BLaER1 (cell line): ENCODE data around the gene WNT8B.

Experiments
- H3K27ac ChIP-seq: shearing (Covaris generic); formaldehyde crosslinking; 2 replicates; pipeline ENCODE4 v1.8.1; 2022
- H3K27me3 ChIP-seq: shearing (Covaris generic); formaldehyde crosslinking; 2 replicates; pipeline ENCODE4 v1.8.1; 2022
- H3K36me3 ChIP-seq: shearing (Covaris generic); formaldehyde crosslinking; 2 replicates; pipeline ENCODE4 v1.8.1; 2022
- H3K4me1 ChIP-seq: shearing (Covaris generic); formaldehyde crosslinking; 2 replicates; pipeline ENCODE4 v1.8.1; 2022
- H3K4me2 ChIP-seq: shearing (Covaris generic); formaldehyde crosslinking; 2 replicates; pipeline ENCODE4 v1.8.1; 2022
- H3K4me3 ChIP-seq: shearing (Covaris generic); formaldehyde crosslinking; 2 replicates; pipeline ENCODE4 v1.8.1; 2022
- H3K9ac ChIP-seq: shearing (Covaris generic); formaldehyde crosslinking; 2 replicates; pipeline ENCODE4 v1.8.1; 2022
- H3K9me3 ChIP-seq: shearing (Covaris generic); formaldehyde crosslinking; 2 replicates; pipeline ENCODE4 v1.8.1; 2022
- H4K20me1 ChIP-seq: shearing (Covaris generic); formaldehyde crosslinking; 2 replicates; pipeline ENCODE4 v1.8.1; 2022
- Cebpa-rat ChIP-seq: shearing (Covaris generic); IDR thresholded peaks from 2 replicates; pipeline ENCODE4 v1.8.1; 2022

Gene WNT8B

GRCh38 chr10:100501423-100501822 lies 38.6 kb downstream of the WNT8B start:
- peaks cover 100% of the 10 kb centered on the region for H3K36me3 ChIP-seq
- no peaks in the 10 kb centered on the region for H4K20me1 ChIP-seq
- H3K27ac ChIP-seq: no peak overlapping the region
- no peak overlapping the region for H3K4me2 ChIP-seq
- no peak overlapping the region for H3K9ac ChIP-seq
- no peaks in the 10 kb centered on the region for H3K27me3 ChIP-seq
- no peak overlapping the region for H3K4me3 ChIP-seq
- H3K4me1 ChIP-seq: no peaks in the 10 kb centered on the region
- no peak for TF ChIP-seq Cebpa-rat
- H3K9me3 ChIP-seq: no peaks in the 10 kb centered on the region

- Histone ChIP-seq H3K9me3 (no peaks in the 10 kb centered on the region), H3K4me3 (no peak overlapping the region), H3K27me3 (no peaks in the 10 kb centered on the region), H4K20me1 (no peaks in the 10 kb centered on the region), H3K36me3 (peaks cover 100% of the 10 kb centered on the region), H3K9ac (no peak overlapping the region), H3K27ac (no peak overlapping the region), H3K4me1 (no peaks in the 10 kb centered on the region), H3K4me2 (no peak overlapping the region)
- TF ChIP-seq Cebpa-rat: no peak
These were observed 40.2 kb downstream of the WNT8B start for GRCh38 chr10:100502926-100503494.

- Histone ChIP-seq H3K36me3 (peaks cover 98% of the 10 kb centered on the region), H3K4me1 (no peaks in the 10 kb centered on the region), H3K27me3 (no peaks in the 10 kb centered on the region), H3K4me2 (no peak overlapping the region), H4K20me1 (no peaks in the 10 kb centered on the region), H3K4me3 (no peak overlapping the region), H3K27ac (no peak overlapping the region), H3K9me3 (no peaks in the 10 kb centered on the region), H3K9ac (no peak overlapping the region)
- TF ChIP-seq Cebpa-rat: no peak
These were observed 41.3 kb downstream of the WNT8B start for GRCh38 chr10:100504096-100504495.

- no peak overlapping the region for H3K4me2 ChIP-seq
- no peaks in the 10 kb centered on the region for H3K4me1 ChIP-seq
- no peak overlapping the region for H3K27ac ChIP-seq
These were observed 42.4 kb downstream of the WNT8B start for GRCh38 chr10:100505164-100505563.

GRCh38 chr10:100506596-100507356 lies 44.0 kb downstream of the WNT8B start:
- Histone ChIP-seq H3K4me3 (no peak overlapping the region), H3K9ac (no peak overlapping the region), H3K4me1 (peaks cover 12% of the 10 kb centered on the region), H3K4me2 (no peak overlapping the region), H4K20me1 (0 out of 2 replicates have a peak, but pooled peaks cover 11% of the 10 kb centered on the region), H3K9me3 (no peaks in the 10 kb centered on the region), H3K27me3 (no peaks in the 10 kb centered on the region), H3K36me3 (peaks cover 89% of the 10 kb centered on the region), H3K27ac (no peak overlapping the region)
- no peak for TF ChIP-seq Cebpa-rat

More at GRCh38 chr10:100505164-100505563, 42.4 kb downstream of the WNT8B start:
- H3K9ac ChIP-seq: no peak overlapping the region
- H3K9me3 ChIP-seq: no peaks in the 10 kb centered on the region
- H3K36me3 ChIP-seq: peaks cover 94% of the 10 kb centered on the region
- no peak for TF ChIP-seq Cebpa-rat
- no peak overlapping the region for H3K4me3 ChIP-seq
- H3K27me3 ChIP-seq: no peaks in the 10 kb centered on the region
- 0 out of 2 replicates have a peak, but pooled peaks cover 2% of the 10 kb centered on the region for H4K20me1 ChIP-seq

- Histone ChIP-seq H3K27ac (no peak overlapping the region), H3K4me3 (no peak overlapping the region), H4K20me1 (0 out of 2 replicates have a peak, but pooled peaks cover 11% of the 10 kb centered on the region), H3K9ac (no peak overlapping the region), H3K27me3 (no peaks in the 10 kb centered on the region), H3K4me2 (no peak overlapping the region), H3K36me3 (peaks cover 87% of the 10 kb centered on the region), H3K9me3 (no peaks in the 10 kb centered on the region), H3K4me1 (peaks cover 12% of the 10 kb centered on the region)
- TF ChIP-seq Cebpa-rat: no peak
These were observed 44.5 kb downstream of the WNT8B start for GRCh38 chr10:100507357-100507732.

- no peak for TF ChIP-seq Cebpa-rat
- H3K4me3 ChIP-seq: no peak overlapping the region
- H3K9ac ChIP-seq: no peak overlapping the region
These were observed 45.5 kb downstream of the WNT8B start for GRCh38 chr10:100508266-100508665.

GRCh38 chr10:100508691-100509150 lies 45.9 kb downstream of the WNT8B start:
- H3K9ac ChIP-seq: no peak overlapping the region
- 0 out of 2 replicates have a peak, but pooled peaks cover 11% of the 10 kb centered on the region for H4K20me1 ChIP-seq
- H3K36me3 ChIP-seq: peaks cover 82% of the 10 kb centered on the region
- peaks cover 12% of the 10 kb centered on the region for H3K4me1 ChIP-seq
- TF ChIP-seq Cebpa-rat: no peak
- H3K27me3 ChIP-seq: no peaks in the 10 kb centered on the region
- no peaks in the 10 kb centered on the region for H3K9me3 ChIP-seq
- no peak overlapping the region for H3K4me3 ChIP-seq
- no peak overlapping the region for H3K4me2 ChIP-seq
- no peak overlapping the region for H3K27ac ChIP-seq

More at GRCh38 chr10:100508266-100508665, 45.5 kb downstream of the WNT8B start:
- Histone ChIP-seq H3K36me3 (peaks cover 84% of the 10 kb centered on the region), H3K9me3 (no peaks in the 10 kb centered on the region), H4K20me1 (0 out of 2 replicates have a peak, but pooled peaks cover 11% of the 10 kb centered on the region), H3K27me3 (no peaks in the 10 kb centered on the region), H3K4me2 (no peak overlapping the region), H3K4me1 (peaks cover 12% of the 10 kb centered on the region), H3K27ac (no peak overlapping the region)

GRCh38 chr10:100509241-100509840 lies 46.5 kb downstream of the WNT8B start:
- H3K4me1 ChIP-seq: peaks cover 12% of the 10 kb centered on the region
- H3K4me3 ChIP-seq: no peak overlapping the region

More at GRCh38 chr10:100509241-100509840, 46.5 kb downstream of the WNT8B start:
- H3K27ac ChIP-seq: no peak overlapping the region
- H3K4me2 ChIP-seq: no peak overlapping the region
- H3K9me3 ChIP-seq: no peaks in the 10 kb centered on the region
- no peak for TF ChIP-seq Cebpa-rat
- H4K20me1 ChIP-seq: 0 out of 2 replicates have a peak, but pooled peaks cover 11% of the 10 kb centered on the region
- H3K27me3 ChIP-seq: no peaks in the 10 kb centered on the region
- H3K36me3 ChIP-seq: peaks cover 82% of the 10 kb centered on the region
- H3K9ac ChIP-seq: no peak overlapping the region
